ENCODE data around the gene CCDC121.

Gene CCDC121, protein sequence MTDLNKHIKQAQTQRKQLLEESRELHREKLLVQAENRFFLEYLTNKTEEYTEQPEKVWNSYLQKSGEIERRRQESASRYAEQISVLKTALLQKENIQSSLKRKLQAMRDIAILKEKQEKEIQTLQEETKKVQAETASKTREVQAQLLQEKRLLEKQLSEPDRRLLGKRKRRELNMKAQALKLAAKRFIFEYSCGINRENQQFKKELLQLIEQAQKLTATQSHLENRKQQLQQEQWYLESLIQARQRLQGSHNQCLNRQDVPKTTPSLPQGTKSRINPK

DNA sequence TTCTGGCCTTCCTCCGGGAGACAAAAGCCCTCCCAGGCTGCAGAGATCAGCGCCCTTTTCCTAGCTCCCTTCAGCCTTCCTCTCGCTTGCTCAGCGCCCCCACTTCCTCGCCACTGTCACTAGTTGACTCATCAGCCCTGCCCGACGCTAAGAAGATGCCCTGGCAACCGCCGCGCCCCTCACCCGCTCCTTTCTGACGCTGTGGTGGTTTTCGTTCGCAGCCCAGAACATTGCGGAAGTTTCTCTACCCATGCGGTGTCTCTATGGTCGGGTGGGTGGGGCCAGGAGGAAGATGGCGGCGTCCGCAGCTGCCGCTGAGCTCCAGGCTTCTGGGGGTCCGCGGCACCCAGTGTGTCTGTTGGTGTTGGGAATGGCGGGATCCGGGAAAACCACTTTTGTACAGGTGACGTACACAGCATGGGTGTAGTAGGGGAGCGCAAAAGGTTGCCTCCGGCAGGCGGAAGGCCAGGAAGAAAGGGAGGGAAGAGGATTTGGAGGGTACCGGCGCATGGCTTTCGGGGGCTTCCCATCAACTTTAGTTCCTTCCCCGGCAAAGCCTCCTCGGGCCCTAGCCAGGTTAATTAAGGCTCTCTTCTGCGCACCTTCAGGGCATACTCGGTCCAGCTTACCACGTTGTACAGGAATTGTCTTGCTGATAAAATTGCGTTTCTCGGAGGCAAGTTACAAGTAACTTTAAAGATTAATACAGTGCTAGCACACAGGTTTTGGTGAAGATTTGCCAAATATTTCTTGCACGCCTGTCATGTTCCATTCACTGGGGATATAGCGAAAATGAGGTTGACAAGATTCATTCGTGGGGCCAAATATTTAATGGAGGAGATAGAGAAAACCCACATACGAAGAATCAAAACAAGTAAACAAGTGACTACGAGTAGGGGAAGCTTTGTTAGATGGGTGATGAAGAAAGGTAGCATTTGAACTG, at the start of gene CCDC121, which contains the start of gene GPN1:
CCDC121 (minus strand) TSS at position 246 of the 943 bp plus-strand sequence. CDS start 1,213 bp downstream, outside the sequence.
GPN1 (plus strand) TSS at position 284 of the 943 bp plus-strand sequence; CDS start at position 293, 9 bp downstream.
- Mint-ChIP-seq H3K27ac (no peak within 1 kb of the TSS), H3K4me1 (peaks cover 2% of the 10 kb centered on the region), H3K27me3 (no peaks in the 10 kb centered on the region), H3K4me3 (no peak within 1 kb of the TSS), H3K36me3 (ENCODE audit: low read depth) (peaks cover 35% of the 10 kb centered on the region), H3K9me3 (no peaks in the 10 kb centered on the region)
- peak; percentile 99 for ATAC-seq
- peak; percentile 96 for DNase-seq

- no peak for DNase-seq
- no peak overlapping the region for H3K27ac Mint-ChIP-seq
- H3K27me3 Mint-ChIP-seq, result no peaks in the 10 kb centered on the region
- peaks cover 44% of the 10 kb centered on the region for H3K36me3 Mint-ChIP-seq (ENCODE audit: low read depth)
- H3K4me3 Mint-ChIP-seq, result no peak overlapping the region
- H3K4me1 Mint-ChIP-seq, result peaks cover 6% of the 10 kb centered on the region
- H3K9me3 Mint-ChIP-seq, result no peaks in the 10 kb centered on the region
- no peak for ATAC-seq
Observed at GRCh38 chr2:27672723-27673486, 44.1 kb upstream of the CCDC121 start.

- DNase-seq, result no peak
- no peaks in the 10 kb centered on the region for H3K27me3 Mint-ChIP-seq
- no peak overlapping the region for H3K4me3 Mint-ChIP-seq
- H3K4me1 Mint-ChIP-seq, result peaks cover 12% of the 10 kb centered on the region
- no peak for ATAC-seq
- H3K36me3 Mint-ChIP-seq (ENCODE audit: low read depth), result peaks cover 46% of the 10 kb centered on the region
- H3K9me3 Mint-ChIP-seq, result no peaks in the 10 kb centered on the region
- no peak overlapping the region for H3K27ac Mint-ChIP-seq
Observed at GRCh38 chr2:27671235-27671634, 42.4 kb upstream of the CCDC121 start.

DNA sequence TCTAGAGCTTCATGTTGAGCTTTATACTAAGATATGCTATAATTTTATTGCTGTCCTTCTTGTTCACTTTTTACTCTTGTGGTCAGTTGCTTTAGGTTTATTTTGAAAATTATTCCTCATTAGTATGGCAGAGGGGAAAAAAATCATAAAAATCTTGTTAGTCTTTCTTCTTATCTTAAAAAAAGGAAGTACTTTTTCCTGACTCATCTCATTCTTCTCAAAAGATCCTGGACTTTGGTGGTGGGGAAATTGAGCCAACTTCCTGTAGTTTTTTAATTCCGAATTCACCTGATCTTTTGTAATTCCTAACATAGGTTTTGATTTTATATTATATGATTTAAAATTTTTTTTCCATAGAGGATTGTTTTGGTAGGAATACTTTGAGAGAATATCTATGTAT, 38.6 kb upstream of the CCDC121 start:
- H3K9me3 Mint-ChIP-seq, result no peaks in the 10 kb centered on the region
- ATAC-seq (no peak), DNase-seq (no peak)
- H3K27me3 Mint-ChIP-seq, result peaks cover 2% of the 10 kb centered on the region
- H3K27ac Mint-ChIP-seq, result no peak overlapping the region
- H3K36me3 Mint-ChIP-seq (ENCODE audit: low read depth), result peaks cover 33% of the 10 kb centered on the region
- H3K4me3 Mint-ChIP-seq, result no peak overlapping the region
- peaks cover 39% of the 10 kb centered on the region for H3K4me1 Mint-ChIP-seq

GRCh38 chr2:27664622-27665363, 36.0 kb upstream of the CCDC121 start:
- Mint-ChIP-seq H3K27ac (peak overlapping the region; percentile 99), H3K4me1 (peaks cover 47% of the 10 kb centered on the region), H3K4me3 (peak overlapping the region; percentile 99), H3K27me3 (peaks cover 2% of the 10 kb centered on the region), H3K9me3 (no peaks in the 10 kb centered on the region), H3K36me3 (ENCODE audit: low read depth) (peaks cover 30% of the 10 kb centered on the region)
- no peak for ATAC-seq
- DNase-seq, result no peak

DNA sequence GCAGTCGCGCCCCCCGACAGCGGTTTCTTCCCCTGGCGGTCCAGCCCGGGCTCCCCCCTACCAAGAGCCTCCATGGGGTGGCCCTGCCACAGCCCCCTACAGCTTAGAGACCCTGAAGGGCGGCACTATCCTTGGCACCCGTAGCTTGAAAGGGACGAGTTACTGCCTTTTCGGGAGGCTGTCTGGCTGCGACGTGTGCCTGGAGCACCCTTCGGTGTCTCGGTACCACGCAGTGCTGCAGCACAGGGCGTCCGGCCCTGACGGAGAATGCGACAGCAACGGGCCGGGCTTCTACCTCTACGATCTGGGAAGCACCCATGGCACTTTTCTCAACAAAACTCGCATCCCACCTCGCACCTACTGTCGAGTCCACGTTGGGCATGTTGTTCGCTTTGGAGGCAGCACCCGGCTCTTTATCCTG, 35.4 kb upstream of the CCDC121 start:
- Mint-ChIP-seq H3K9me3 (no peaks in the 10 kb centered on the region), H3K4me1 (peaks cover 50% of the 10 kb centered on the region), H3K36me3 (ENCODE audit: low read depth) (peaks cover 31% of the 10 kb centered on the region), H3K27me3 (peaks cover 2% of the 10 kb centered on the region), H3K27ac (peak overlapping the region; percentile 99), H3K4me3 (peak overlapping the region; percentile 99)
- DNase-seq (no peak), ATAC-seq (peak; percentile 34)

- H3K27ac Mint-ChIP-seq, result peak within 1 kb of the TSS; percentile 99
- peak; percentile 76 for DNase-seq
- peaks cover 50% of the 10 kb centered on the region for H3K4me1 Mint-ChIP-seq
- peak within 1 kb of the TSS; percentile 99 for H3K4me3 Mint-ChIP-seq
- peak; percentile 83 for ATAC-seq
- H3K36me3 Mint-ChIP-seq (ENCODE audit: low read depth), result peaks cover 25% of the 10 kb centered on the region
- H3K27me3 Mint-ChIP-seq, result peaks cover 2% of the 10 kb centered on the region
- no peaks in the 10 kb centered on the region for H3K9me3 Mint-ChIP-seq
Observed at GRCh38 chr2:27663285-27664153, 34.7 kb upstream of the CCDC121 start, which contains the start of the genes SLC4A1AP and SUPT7L. Gene SLC4A1AP (plus strand): TSS chr2:27663889. CDS start chr2:27663915, 26 bp downstream. Gene SUPT7L (minus strand): TSS chr2:27663614. CDS start chr2:27662192, 1,422 bp downstream.

DNA sequence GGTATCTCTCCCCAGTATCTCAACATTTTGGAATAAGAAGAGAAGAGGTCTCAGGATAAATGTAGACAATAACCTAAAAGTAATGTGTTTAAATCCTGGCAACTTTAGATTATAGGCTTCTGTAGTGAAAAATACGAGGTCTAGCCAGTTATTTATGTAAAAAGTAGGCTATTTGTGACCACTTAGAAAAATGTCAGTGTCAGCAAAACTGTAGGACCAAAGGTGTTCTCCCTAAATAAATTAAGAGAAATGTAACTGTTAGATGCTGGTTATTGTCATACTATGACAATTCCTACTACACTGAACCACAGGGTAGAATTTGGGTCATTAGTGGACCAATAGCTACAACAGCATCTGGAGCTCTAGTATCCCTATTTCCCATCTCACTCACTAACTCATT, 32.6 kb upstream of the CCDC121 start:
- Mint-ChIP-seq H3K4me1 (peaks cover 44% of the 10 kb centered on the region), H3K4me3 (peak overlapping the region; percentile 99), H3K36me3 (ENCODE audit: low read depth) (peaks cover 22% of the 10 kb centered on the region), H3K27ac (no peak overlapping the region), H3K9me3 (no peaks in the 10 kb centered on the region), H3K27me3 (peaks cover 2% of the 10 kb centered on the region)
- no peak for ATAC-seq
- DNase-seq, result no peak

- Mint-ChIP-seq H3K27me3 (no peaks in the 10 kb centered on the region), H3K4me3 (no peak overlapping the region), H3K4me1 (peaks cover 28% of the 10 kb centered on the region), H3K36me3 (ENCODE audit: low read depth) (peaks cover 53% of the 10 kb centered on the region), H3K27ac (no peak overlapping the region), H3K9me3 (no peaks in the 10 kb centered on the region)
- ATAC-seq, result no peak
- DNase-seq, result no peak
Observed at GRCh38 chr2:27655155-27655951, 26.5 kb upstream of the CCDC121 start.

GRCh38 chr2:27653397-27653796, 24.6 kb upstream of the CCDC121 start:
- ATAC-seq (no peak), DNase-seq (no peak)
- no peaks in the 10 kb centered on the region for H3K9me3 Mint-ChIP-seq
- no peaks in the 10 kb centered on the region for H3K27me3 Mint-ChIP-seq
- no peak overlapping the region for H3K4me3 Mint-ChIP-seq
- H3K27ac Mint-ChIP-seq, result peak overlapping the region; percentile 43
- peaks cover 55% of the 10 kb centered on the region for H3K36me3 Mint-ChIP-seq (ENCODE audit: low read depth)
- peaks cover 22% of the 10 kb centered on the region for H3K4me1 Mint-ChIP-seq

- ATAC-seq, result no peak
- no peaks in the 10 kb centered on the region for H3K9me3 Mint-ChIP-seq
- no peak for DNase-seq
- H3K4me1 Mint-ChIP-seq, result peaks cover 22% of the 10 kb centered on the region
- no peak overlapping the region for H3K4me3 Mint-ChIP-seq
- no peaks in the 10 kb centered on the region for H3K27me3 Mint-ChIP-seq
- H3K36me3 Mint-ChIP-seq (ENCODE audit: low read depth), result peaks cover 61% of the 10 kb centered on the region
- peak overlapping the region; percentile 43 for H3K27ac Mint-ChIP-seq
Observed at GRCh38 chr2:27652790-27653189, 24.0 kb upstream of the CCDC121 start.

- Mint-ChIP-seq H3K27me3 (no peaks in the 10 kb centered on the region), H3K36me3 (ENCODE audit: low read depth) (peaks cover 66% of the 10 kb centered on the region), H3K27ac (peak overlapping the region; percentile 43), H3K9me3 (no peaks in the 10 kb centered on the region), H3K4me1 (peaks cover 22% of the 10 kb centered on the region), H3K4me3 (no peak overlapping the region)
- DNase-seq (no peak), ATAC-seq (no peak)
Observed at GRCh38 chr2:27652341-27652740, 23.5 kb upstream of the CCDC121 start.
